IPS-18a (cell line): Measurements from ENCODE around the gene NIPAL3.

Source experiments
- H3K27ac ChIP-seq: one replicate; pipeline ENCODE4 v1.5.1; 2013; ENCODE audit warnings: low read length
- H3K27me3 ChIP-seq: one replicate; pipeline ENCODE4 v1.6.1; 2013; ENCODE audit warnings: mild to moderate bottlenecking, low read length; ENCODE audit not compliant: control insufficient read depth, insufficient read depth
- H3K36me3 ChIP-seq: one replicate; pipeline ENCODE4 v1.6.1; 2013; ENCODE audit warnings: low read depth, low read length; ENCODE audit not compliant: control insufficient read depth
- H3K4me1 ChIP-seq: one replicate; pipeline ENCODE4 v1.6.1; 2013; ENCODE audit warnings: low read depth, low read length; ENCODE audit not compliant: control insufficient read depth
- H3K4me3 ChIP-seq: one replicate; pipeline ENCODE4 v1.5.1; 2013; ENCODE audit warnings: low read length
- H3K9ac ChIP-seq: one replicate; pipeline ENCODE4 v1.6.1; 2013; ENCODE audit warnings: mild to moderate bottlenecking, low read length, moderate library complexity
- H3K9me3 ChIP-seq: one replicate; pipeline ENCODE4 v1.6.1; 2013; ENCODE audit warnings: low read depth, low read length; ENCODE audit not compliant: control insufficient read depth

Gene NIPAL3

DNA sequence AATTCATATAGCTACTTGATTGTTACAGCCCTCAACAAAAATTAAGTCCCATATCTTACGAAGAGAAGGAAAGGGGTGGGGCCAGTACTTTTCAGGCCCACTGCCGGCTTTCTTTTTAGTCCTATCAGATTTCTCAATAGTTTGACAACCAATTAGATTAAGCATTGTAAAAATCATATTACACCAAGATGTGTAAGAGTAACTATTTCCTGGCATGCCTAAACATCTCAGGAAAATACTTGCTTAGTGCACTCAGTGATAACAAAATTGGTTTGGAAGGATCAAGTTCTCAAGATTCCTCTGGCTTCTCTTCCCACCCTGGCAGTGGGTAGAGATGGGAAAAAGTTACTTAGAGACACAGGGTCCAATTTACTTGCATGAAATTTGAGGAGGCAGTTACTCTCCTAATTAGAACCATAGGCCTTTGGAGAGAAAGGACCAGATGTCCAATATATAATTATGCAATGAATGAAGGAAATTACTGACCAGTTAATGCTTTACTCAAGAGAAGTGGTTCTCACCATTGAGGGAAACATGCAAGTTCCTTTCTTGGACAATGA, 32.1 kb upstream of the NIPAL3 start:
- Histone ChIP-seq H3K27ac (no peak overlapping the region), H3K9ac (no peak overlapping the region), H3K27me3 (no peaks in the 10 kb centered on the region), H3K4me1 (no peaks in the 10 kb centered on the region), H3K4me3 (no peak overlapping the region), H3K9me3 (no peaks in the 10 kb centered on the region), H3K36me3 (no peaks in the 10 kb centered on the region)

DNA sequence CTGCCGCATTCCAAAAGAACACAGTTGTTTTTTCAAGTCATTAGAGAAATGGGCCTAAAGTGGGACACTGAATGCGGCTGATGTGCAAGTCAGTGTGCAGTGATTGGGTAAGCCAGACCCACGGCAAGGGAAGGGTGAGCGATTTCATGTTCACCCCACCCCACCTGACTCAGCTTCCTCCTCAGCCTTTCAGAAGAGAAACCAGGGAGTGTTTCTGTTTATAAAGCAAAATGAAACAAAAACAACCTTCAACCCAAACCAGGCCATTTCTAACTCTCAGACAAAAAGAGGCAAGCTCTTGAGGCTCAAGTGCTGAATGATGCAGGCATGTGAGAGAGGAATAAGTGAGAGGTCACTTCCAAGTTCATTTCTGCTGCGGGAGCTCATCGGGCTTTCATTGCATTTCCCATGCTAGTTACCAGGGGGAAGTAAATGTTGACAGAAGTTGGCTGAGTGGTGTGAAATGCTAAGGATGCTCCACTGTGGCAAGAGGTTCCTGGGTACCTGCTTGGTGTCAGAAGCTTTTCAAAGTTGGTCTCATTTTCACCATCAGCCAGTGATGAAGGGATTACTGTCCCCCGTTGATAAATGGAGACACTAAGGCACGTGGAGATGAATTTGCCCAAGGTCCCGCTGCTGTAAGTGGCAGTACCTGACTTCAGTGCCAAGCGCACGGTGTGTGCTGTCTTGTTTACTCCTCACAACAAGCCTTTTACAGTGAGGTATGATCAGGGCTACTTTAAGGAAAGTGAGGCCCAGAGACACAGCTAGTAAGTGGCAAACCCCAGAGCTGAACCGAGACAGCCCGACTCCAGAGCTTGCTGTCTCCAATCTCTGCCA, 31.1 kb upstream of the NIPAL3 start:
- Histone ChIP-seq H3K27ac (no peak overlapping the region), H3K9ac (no peak overlapping the region), H3K4me3 (no peak overlapping the region), H3K27me3 (no peaks in the 10 kb centered on the region), H3K4me1 (no peaks in the 10 kb centered on the region), H3K36me3 (no peaks in the 10 kb centered on the region), H3K9me3 (no peaks in the 10 kb centered on the region)

DNA sequence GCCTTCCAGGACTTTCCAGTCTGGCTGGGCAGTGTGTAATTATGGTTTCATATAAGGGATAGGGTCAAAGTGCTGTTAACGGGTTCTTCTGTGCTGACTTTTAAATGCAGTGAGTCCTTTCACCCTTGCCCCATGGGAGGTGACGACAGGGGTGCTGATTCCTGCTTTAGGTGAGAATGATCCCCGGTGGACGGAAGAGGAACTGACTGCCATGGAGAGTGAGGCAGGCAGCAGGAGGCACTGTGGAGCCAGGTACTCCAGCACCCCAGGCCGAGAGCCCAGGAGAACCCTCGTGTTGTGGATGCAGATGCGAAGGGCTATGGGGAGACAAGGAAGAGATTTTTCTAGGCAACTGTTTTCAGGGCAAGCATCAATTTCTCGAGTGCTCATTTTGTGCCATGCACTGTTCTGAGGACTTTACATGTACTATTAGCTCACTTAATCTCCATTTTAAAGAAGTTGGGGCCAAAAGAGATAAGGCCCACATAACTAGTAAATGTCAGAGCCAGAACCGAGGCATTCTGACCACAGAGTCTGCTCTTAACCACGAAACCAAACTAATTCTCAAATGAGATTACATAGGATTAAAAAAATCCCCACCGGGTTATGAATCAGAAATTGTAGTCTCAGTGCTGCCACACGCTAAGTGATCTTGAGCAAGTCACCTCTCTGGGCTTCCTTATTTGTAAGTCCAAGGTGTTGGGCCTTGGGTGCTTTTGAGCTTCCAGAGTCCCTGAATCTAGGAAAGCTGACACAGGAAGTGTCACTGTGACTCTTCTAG, 30.3 kb upstream of the NIPAL3 start:
- no peak overlapping the region for H3K27ac ChIP-seq
- no peaks in the 10 kb centered on the region for H3K4me1 ChIP-seq
- H3K27me3 ChIP-seq, result no peaks in the 10 kb centered on the region
- H3K9me3 ChIP-seq, result no peaks in the 10 kb centered on the region
- no peak overlapping the region for H3K9ac ChIP-seq
- no peak overlapping the region for H3K4me3 ChIP-seq
- no peaks in the 10 kb centered on the region for H3K36me3 ChIP-seq

DNA sequence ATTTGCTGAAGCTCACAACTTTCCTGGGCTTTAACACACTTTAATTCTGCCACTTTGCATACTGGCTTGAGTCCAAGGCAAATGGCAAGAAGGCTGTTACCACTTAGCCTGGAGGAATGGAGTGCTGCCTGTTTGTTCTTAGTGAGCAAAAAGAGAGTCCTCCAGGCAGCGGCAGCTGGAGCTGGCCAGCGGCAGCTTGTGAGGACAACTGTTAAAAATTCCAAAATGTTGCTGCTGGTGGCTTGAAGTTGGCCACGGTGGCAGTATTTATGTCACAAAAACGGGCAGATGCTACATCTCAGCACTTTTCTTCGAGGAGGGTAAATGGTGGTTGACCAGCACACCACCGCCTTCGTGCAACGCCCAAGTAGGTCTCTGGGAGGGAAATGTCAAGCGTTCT, 29.4 kb upstream of the NIPAL3 start:
- H3K36me3 ChIP-seq, result no peaks in the 10 kb centered on the region
- no peak overlapping the region for H3K4me3 ChIP-seq
- no peak overlapping the region for H3K27ac ChIP-seq
- H3K27me3 ChIP-seq, result no peaks in the 10 kb centered on the region
- H3K9ac ChIP-seq, result no peak overlapping the region
- no peaks in the 10 kb centered on the region for H3K9me3 ChIP-seq
- H3K4me1 ChIP-seq, result no peaks in the 10 kb centered on the region

DNA sequence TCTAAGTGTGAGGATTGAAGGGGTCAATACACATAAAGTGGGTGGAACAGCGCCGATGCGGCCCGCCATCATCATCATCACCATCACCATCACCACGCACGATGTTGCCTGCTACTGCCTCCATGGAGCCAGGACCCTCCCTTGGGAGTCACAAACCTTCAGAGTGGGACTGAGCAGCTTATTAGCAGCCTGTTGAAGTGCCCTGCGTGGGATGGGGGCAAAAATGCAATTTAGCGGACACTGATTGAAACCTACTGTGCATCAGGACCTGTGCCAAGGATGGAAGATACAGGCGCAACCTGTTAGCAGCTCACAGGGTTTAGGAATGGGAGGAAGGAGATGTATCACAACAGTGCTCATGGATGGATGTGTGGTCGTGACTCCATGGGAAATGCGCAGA, 28.7 kb upstream of the NIPAL3 start:
- H3K27ac ChIP-seq, result no peak overlapping the region
- H3K4me1 ChIP-seq, result peaks cover 1% of the 10 kb centered on the region
- H3K9me3 ChIP-seq, result no peaks in the 10 kb centered on the region
- no peaks in the 10 kb centered on the region for H3K36me3 ChIP-seq
- H3K9ac ChIP-seq, result no peak overlapping the region
- H3K4me3 ChIP-seq, result no peak overlapping the region
- no peaks in the 10 kb centered on the region for H3K27me3 ChIP-seq

DNA sequence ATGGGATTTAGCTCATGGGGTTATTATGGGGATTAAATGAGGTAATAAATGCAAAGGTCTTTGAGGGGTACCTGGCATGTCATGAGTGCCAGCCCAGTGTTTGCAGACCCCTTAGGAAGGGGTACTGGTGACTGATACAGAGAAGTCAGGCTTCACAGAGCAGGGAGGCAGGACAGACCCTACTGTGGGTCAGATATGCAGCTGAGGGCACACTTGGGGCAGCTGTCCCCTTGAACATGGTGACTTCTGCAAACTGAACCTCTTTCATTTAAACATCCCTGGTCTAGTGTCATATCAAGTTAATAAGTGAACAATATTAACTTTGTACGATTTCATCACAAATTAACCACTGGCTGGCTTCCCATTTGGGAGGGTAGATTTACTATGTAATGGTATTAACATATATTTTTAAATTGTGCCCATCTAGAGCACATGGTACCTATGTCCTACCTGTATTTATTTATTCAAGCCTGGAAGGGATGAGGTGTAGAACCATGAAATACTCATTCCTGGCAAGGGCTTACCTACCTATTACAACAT, 27.9 kb upstream of the NIPAL3 start:
- no peaks in the 10 kb centered on the region for H3K36me3 ChIP-seq

DNA sequence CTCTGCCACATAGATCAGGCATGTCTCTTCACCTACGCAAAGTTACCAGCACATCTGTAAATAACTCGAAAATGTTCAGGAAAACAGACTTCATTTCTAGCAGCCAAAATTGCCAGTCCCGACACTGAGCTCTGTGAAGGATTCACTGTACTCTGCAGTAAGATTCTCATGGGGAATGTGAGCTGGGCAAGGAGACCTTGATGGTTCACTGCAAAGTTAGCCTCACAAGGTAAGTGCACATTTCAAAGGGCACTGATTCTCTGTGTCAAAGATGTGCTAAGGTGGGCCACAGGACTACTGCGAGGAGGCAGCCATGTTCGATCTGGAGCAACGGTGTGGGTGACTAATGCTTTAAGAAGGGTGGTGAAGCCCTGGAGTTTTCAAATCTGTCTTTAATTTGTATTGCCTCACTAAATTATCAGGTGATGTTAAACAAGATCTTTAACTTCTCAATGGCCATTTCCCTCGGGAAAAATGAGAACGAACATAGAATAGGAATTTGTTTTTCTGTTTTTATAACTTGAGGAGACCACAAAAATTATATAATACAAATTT, 27.2 kb upstream of the NIPAL3 start:
- Histone ChIP-seq H3K4me1 (peaks cover 15% of the 10 kb centered on the region), H3K27ac (no peak overlapping the region), H3K9ac (no peak overlapping the region)

More for the DNA sequence above, 27.9 kb upstream of the NIPAL3 start:
- no peak overlapping the region for H3K4me3 ChIP-seq
- no peak overlapping the region for H3K9ac ChIP-seq
- no peak overlapping the region for H3K27ac ChIP-seq
- H3K9me3 ChIP-seq, result no peaks in the 10 kb centered on the region
- no peaks in the 10 kb centered on the region for H3K27me3 ChIP-seq
- peaks cover 8% of the 10 kb centered on the region for H3K4me1 ChIP-seq

DNA sequence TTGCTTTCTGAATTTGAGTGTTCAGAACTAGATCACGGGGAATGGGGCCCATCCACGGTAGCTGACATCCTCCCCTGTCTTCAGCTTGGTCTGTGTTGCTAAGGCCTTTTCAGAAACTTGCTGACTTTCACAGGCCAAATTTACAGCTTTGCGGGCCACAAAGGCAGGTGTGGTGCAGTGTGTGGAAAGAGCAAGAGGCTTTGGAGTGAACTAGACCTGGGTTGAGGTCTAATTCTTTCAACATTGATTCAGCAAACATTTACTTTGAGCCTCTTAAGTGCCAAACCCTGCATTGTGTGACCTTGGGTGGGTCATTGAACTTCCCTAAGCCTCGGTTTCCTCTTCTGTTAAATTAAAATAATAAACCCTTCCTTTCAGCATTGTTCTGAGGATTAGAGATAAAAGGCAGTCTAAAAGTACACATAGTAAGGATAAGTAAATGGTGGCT, 26.3 kb upstream of the NIPAL3 start:
- Histone ChIP-seq H3K27ac (no peak overlapping the region), H3K4me3 (no peak overlapping the region), H3K9me3 (no peaks in the 10 kb centered on the region), H3K9ac (no peak overlapping the region), H3K36me3 (no peaks in the 10 kb centered on the region), H3K27me3 (no peaks in the 10 kb centered on the region), H3K4me1 (peaks cover 19% of the 10 kb centered on the region)

More for the DNA sequence above, 27.2 kb upstream of the NIPAL3 start:
- H3K36me3 ChIP-seq, result no peaks in the 10 kb centered on the region
- H3K9me3 ChIP-seq, result no peaks in the 10 kb centered on the region
- H3K27me3 ChIP-seq, result no peaks in the 10 kb centered on the region
- H3K4me3 ChIP-seq, result no peak overlapping the region

DNA sequence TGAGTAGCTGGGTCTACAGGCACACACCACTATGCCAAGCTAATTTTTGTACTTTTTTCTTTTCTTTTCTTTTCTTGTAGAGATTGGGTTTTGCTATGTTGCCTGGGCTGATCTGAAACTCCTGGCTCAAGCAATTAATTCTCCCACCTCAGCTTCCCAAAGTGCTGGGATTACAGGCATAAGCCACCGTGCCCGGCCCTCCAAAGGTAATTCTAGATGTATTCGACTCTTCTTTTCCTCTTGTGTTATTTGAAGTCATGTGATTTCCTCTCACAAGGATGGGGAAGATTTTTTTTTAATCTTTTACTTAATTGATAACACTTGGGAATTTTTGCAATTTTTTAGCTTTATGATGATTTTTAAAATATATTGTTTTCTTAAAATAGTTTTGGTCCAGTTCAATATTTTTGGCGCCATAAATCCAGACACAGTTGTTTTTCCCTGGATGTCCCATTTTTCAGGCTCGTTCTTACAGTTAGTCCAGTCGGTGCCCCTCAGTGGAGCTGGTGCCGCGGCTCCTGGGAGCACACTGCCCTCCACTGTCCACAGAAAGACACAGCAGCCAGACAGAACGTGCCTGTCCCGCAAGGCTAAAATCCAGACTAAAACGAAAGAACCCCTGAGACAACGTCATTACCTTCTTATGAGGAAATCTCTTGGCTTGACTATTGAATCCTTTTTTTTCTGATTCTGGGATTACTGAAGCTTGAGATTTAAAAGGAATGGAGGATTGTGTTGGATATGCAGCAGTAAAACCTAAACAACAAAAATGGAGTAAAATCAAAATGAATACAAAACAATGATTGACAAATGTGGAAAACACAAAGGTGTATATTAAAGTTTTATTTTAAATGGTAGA, 24.4 kb upstream of the NIPAL3 start:
- Histone ChIP-seq H3K36me3 (no peaks in the 10 kb centered on the region), H3K27me3 (no peaks in the 10 kb centered on the region), H3K4me3 (no peak overlapping the region), H3K9me3 (no peaks in the 10 kb centered on the region), H3K4me1 (peaks cover 19% of the 10 kb centered on the region), H3K9ac (no peak overlapping the region), H3K27ac (no peak overlapping the region)

DNA sequence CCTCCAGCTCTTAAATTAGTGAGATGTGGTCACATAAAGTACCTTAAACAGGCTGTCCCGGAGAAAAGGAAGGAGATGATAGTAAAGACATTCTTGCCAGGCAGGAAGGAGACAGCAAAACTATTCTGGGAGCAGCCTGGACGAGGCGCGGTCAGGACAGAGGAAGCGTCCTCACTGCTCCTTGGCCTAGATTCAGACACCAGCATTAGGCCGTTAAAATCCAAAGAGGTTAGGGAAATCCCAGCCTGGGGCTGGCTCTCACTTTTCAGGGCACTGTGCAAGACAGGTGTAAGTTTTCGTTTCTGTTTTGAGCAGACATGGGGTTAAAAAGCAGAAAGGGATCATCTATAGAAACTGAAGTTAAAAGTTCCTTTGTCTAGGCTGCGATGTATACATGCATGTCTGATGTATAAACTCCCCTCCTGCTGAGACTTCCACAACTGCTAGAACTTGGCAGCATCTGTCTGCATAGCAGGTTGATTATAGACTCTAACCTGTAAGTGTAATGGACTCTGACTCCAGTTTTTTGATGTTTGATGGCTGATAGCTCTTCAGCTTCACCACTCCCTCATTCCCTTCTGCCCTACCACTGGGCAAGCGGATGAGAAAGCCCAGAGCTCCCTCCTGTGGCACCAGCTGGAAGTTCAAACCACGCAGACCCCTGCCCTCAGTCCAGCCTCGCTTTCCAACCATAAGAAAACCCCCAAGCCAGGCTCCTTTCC, 23.6 kb upstream of the NIPAL3 start:
- no peak overlapping the region for H3K4me3 ChIP-seq
- H3K27ac ChIP-seq, result no peak overlapping the region
- H3K36me3 ChIP-seq, result no peaks in the 10 kb centered on the region
- peaks cover 19% of the 10 kb centered on the region for H3K4me1 ChIP-seq
- no peaks in the 10 kb centered on the region for H3K9me3 ChIP-seq
- H3K27me3 ChIP-seq, result no peaks in the 10 kb centered on the region
- H3K9ac ChIP-seq, result no peak overlapping the region
